ENCODE data around the gene KLHL33.

Gene KLHL33

DNA sequence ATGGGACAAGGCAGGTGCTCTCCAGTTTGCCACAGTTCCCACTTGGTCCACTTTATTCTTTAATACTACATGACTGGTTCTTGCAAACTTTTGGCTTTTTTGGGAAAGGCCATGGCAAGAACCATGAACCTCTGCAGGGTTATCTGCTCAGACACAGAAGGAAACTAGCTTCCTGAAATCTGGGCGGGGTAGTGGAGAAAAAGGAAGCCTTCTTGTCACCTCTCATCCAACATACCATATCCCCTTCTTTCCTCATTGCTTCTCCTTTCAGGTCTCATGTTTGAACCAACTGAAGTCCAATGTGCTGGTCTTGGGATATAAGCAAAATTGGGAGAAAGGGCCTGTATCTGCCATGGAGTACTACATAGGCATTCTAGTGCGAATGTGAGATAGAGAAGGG is 5.5 kb upstream of the KLHL33 start:
- H3K18ac ChIP-seq (ENCODE audit: low read length): no peak overlapping the region
- H3K14ac ChIP-seq (ENCODE audit: low read length): no peak overlapping the region
- no peak overlapping the region for H4K91ac ChIP-seq (ENCODE audit: low read depth, low read length)
- H2BK5ac ChIP-seq (ENCODE audit: low read depth, low read length, poor library complexity): no peak overlapping the region
- H3K4me2 ChIP-seq (ENCODE audit: low read length): no peak overlapping the region
- peaks cover 7 to 8% of the 10 kb centered on the region in 2 experiments for H3K36me3 ChIP-seq (ENCODE audit: control insufficient read depth in 1 of 2, insufficient read depth in 2 of 2, low read length in 2 of 2)
- DNase-seq: no peak
- no peak overlapping the region for H2BK12ac ChIP-seq (ENCODE audit: low read length)
- H4K8ac ChIP-seq (ENCODE audit: low read depth, low read length): no peak overlapping the region
- WGBS (ENCODE audit: extremely low coverage, insufficient coverage, insufficient read length): no CpG with 5 or more reads among the region's 2 CpGs
- no peak overlapping the region for H4K12ac ChIP-seq (ENCODE audit: low read depth, low read length)
- H3K9me3 ChIP-seq (ENCODE audit: insufficient read depth, low read depth, low read length): peaks cover 2% of the 10 kb centered on the region
- H3K79me2 ChIP-seq (ENCODE audit: control insufficient read depth, insufficient read depth, low read length, poor library complexity): no peaks in the 10 kb centered on the region
- H3K4me1 ChIP-seq (ENCODE audit: control insufficient read depth in 1 of 2, insufficient read depth in 2 of 2, low read length in 2 of 2): no peaks in the 10 kb centered on the region
- no peak overlapping the region for H3K4ac ChIP-seq (ENCODE audit: low read depth, low read length)
- no peak overlapping the region for H2BK120ac ChIP-seq (ENCODE audit: insufficient read depth, low read length, poor library complexity)
- no peak overlapping the region for H2AK5ac ChIP-seq (ENCODE audit: low read length)
- no peaks in the 10 kb centered on the region for H3K79me1 ChIP-seq (ENCODE audit: low read length)
- no peak overlapping the region for H2AFZ ChIP-seq (ENCODE audit: insufficient read depth, low read length, poor library complexity)
- no peak overlapping the region for H3K9ac ChIP-seq (ENCODE audit: low read length)
- no peaks in the 10 kb centered on the region for H3K27me3 ChIP-seq (ENCODE audit: insufficient read depth, low read length)
- H3K23ac ChIP-seq (ENCODE audit: low read length): no peak overlapping the region
- H3K4me3 ChIP-seq (ENCODE audit: low read depth, low read length): no peak overlapping the region
- H3K27ac ChIP-seq (ENCODE audit: low read depth, low read length): no peak overlapping the region

- H2AK5ac ChIP-seq (ENCODE audit: low read length): no peak overlapping the region
- H2BK12ac ChIP-seq (ENCODE audit: low read length): no peak overlapping the region
- no peak overlapping the region for H2BK120ac ChIP-seq (ENCODE audit: insufficient read depth, low read length, poor library complexity)
- no peak for DNase-seq
- H2AFZ ChIP-seq (ENCODE audit: insufficient read depth, low read length, poor library complexity): no peak overlapping the region
- H3K9ac ChIP-seq (ENCODE audit: low read length): no peak overlapping the region
- H3K4me3 ChIP-seq (ENCODE audit: low read depth, low read length): no peak overlapping the region
- no peak overlapping the region for H4K12ac ChIP-seq (ENCODE audit: low read depth, low read length)
- H3K18ac ChIP-seq (ENCODE audit: low read length): no peak overlapping the region
- no peaks in the 10 kb centered on the region for H3K27me3 ChIP-seq (ENCODE audit: insufficient read depth, low read length)
- H3K4ac ChIP-seq (ENCODE audit: low read depth, low read length): no peak overlapping the region
- no peak overlapping the region for H2BK5ac ChIP-seq (ENCODE audit: low read depth, low read length, poor library complexity)
- no peak overlapping the region for H3K23ac ChIP-seq (ENCODE audit: low read length)
- no peak overlapping the region for H4K8ac ChIP-seq (ENCODE audit: low read depth, low read length)
- no peaks in the 10 kb centered on the region for H3K79me2 ChIP-seq (ENCODE audit: control insufficient read depth, insufficient read depth, low read length, poor library complexity)
- no peak overlapping the region for H3K14ac ChIP-seq (ENCODE audit: low read length)
- WGBS (ENCODE audit: extremely low coverage, insufficient coverage, insufficient read length): no CpG with 5 or more reads among the region's 5 CpGs
- H3K4me1 ChIP-seq (ENCODE audit: control insufficient read depth in 1 of 2, insufficient read depth in 2 of 2, low read length in 2 of 2): no peaks in the 10 kb centered on the region
- H3K79me1 ChIP-seq (ENCODE audit: low read length): no peaks in the 10 kb centered on the region
- no peak overlapping the region for H3K4me2 ChIP-seq (ENCODE audit: low read length)
- H4K91ac ChIP-seq (ENCODE audit: low read depth, low read length): no peak overlapping the region
- H3K36me3 ChIP-seq (ENCODE audit: control insufficient read depth in 1 of 2, insufficient read depth in 2 of 2, low read length in 2 of 2): peaks cover 2 to 3% of the 10 kb centered on the region in 2 experiments
- H3K27ac ChIP-seq (ENCODE audit: low read depth, low read length): no peak overlapping the region
- H3K9me3 ChIP-seq (ENCODE audit: insufficient read depth, low read depth, low read length): peaks cover 2% of the 10 kb centered on the region
Observed at GRCh38 chr14:20440882-20441281, 4.9 kb upstream of the KLHL33 start.

- Histone ChIP-seq H2BK12ac (ENCODE audit: low read length) (no peak overlapping the region), H3K18ac (ENCODE audit: low read length) (no peak overlapping the region), H3K4me1 (ENCODE audit: control insufficient read depth in 1 of 2, insufficient read depth in 2 of 2, low read length in 2 of 2) (no peaks in the 10 kb centered on the region), H3K4me3 (ENCODE audit: low read depth, low read length) (no peak overlapping the region), H3K23ac (ENCODE audit: low read length) (no peak overlapping the region), H3K9me3 (ENCODE audit: insufficient read depth, low read depth, low read length) (peaks cover 2% of the 10 kb centered on the region), H3K14ac (ENCODE audit: low read length) (no peak overlapping the region), H2BK120ac (ENCODE audit: insufficient read depth, low read length, poor library complexity) (no peak overlapping the region), H2AFZ (ENCODE audit: insufficient read depth, low read length, poor library complexity) (no peak overlapping the region), H3K27ac (ENCODE audit: low read depth, low read length) (no peak overlapping the region), H3K4me2 (ENCODE audit: low read length) (no peak overlapping the region), H2AK5ac (ENCODE audit: low read length) (no peak overlapping the region), H4K8ac (ENCODE audit: low read depth, low read length) (no peak overlapping the region), H3K27me3 (ENCODE audit: insufficient read depth, low read length) (no peaks in the 10 kb centered on the region), H4K12ac (ENCODE audit: low read depth, low read length) (no peak overlapping the region), H3K4ac (ENCODE audit: low read depth, low read length) (no peak overlapping the region), H3K9ac (ENCODE audit: low read length) (no peak overlapping the region), H3K79me2 (ENCODE audit: control insufficient read depth, insufficient read depth, low read length, poor library complexity) (no peaks in the 10 kb centered on the region), H2BK5ac (ENCODE audit: low read depth, low read length, poor library complexity) (no peak overlapping the region), H4K91ac (ENCODE audit: low read depth, low read length) (no peak overlapping the region), H3K36me3 (ENCODE audit: control insufficient read depth in 1 of 2, insufficient read depth in 2 of 2, low read length in 2 of 2) (no peaks in the 10 kb centered on the region), H3K79me1 (ENCODE audit: low read length) (no peaks in the 10 kb centered on the region)
- no peak for DNase-seq
- WGBS (ENCODE audit: extremely low coverage, insufficient coverage, insufficient read length): no CpG with 5 or more reads among the region's 5 CpGs
Observed at GRCh38 chr14:20440465-20440864, 4.5 kb upstream of the KLHL33 start.

- Histone ChIP-seq H3K9ac (ENCODE audit: low read length) (no peak overlapping the region), H2AK5ac (ENCODE audit: low read length) (no peak overlapping the region), H4K12ac (ENCODE audit: low read depth, low read length) (no peak overlapping the region), H4K91ac (ENCODE audit: low read depth, low read length) (no peak overlapping the region), H3K79me2 (ENCODE audit: control insufficient read depth, insufficient read depth, low read length, poor library complexity) (no peaks in the 10 kb centered on the region), H2BK5ac (ENCODE audit: low read depth, low read length, poor library complexity) (no peak overlapping the region), H3K4me1 (ENCODE audit: control insufficient read depth in 1 of 2, insufficient read depth in 2 of 2, low read length in 2 of 2) (no peaks in the 10 kb centered on the region), H3K9me3 (ENCODE audit: insufficient read depth, low read depth, low read length) (peaks cover 2% of the 10 kb centered on the region), H4K8ac (ENCODE audit: low read depth, low read length) (no peak overlapping the region), H3K4me3 (ENCODE audit: low read depth, low read length) (no peak overlapping the region), H3K27me3 (ENCODE audit: insufficient read depth, low read length) (no peaks in the 10 kb centered on the region), H3K4ac (ENCODE audit: low read depth, low read length) (no peak overlapping the region), H2BK12ac (ENCODE audit: low read length) (no peak overlapping the region), H2AFZ (ENCODE audit: insufficient read depth, low read length, poor library complexity) (no peak overlapping the region), H3K18ac (ENCODE audit: low read length) (no peak overlapping the region), H3K79me1 (ENCODE audit: low read length) (no peaks in the 10 kb centered on the region), H2BK120ac (ENCODE audit: insufficient read depth, low read length, poor library complexity) (no peak overlapping the region), H3K4me2 (ENCODE audit: low read length) (no peak overlapping the region), H3K27ac (ENCODE audit: low read depth, low read length) (no peak overlapping the region), H3K14ac (ENCODE audit: low read length) (no peak overlapping the region), H3K23ac (ENCODE audit: low read length) (no peak overlapping the region), H3K36me3 (ENCODE audit: control insufficient read depth in 1 of 2, insufficient read depth in 2 of 2, low read length in 2 of 2) (no peaks in the 10 kb centered on the region)
- WGBS (ENCODE audit: extremely low coverage, insufficient coverage, insufficient read length): no CpG with 5 or more reads among the region's 7 CpGs
- DNase-seq: no peak
Observed at GRCh38 chr14:20438664-20439063, 2.7 kb upstream of the KLHL33 start.

Data from trophoblast cell (in vitro differentiated cells and primary cell).